H1 (cell line): ENCODE measurements around the gene TCF7. TPM values are rescaled to one million over a fixed set of nuclear protein-coding genes. Genes with fewer than 3 reads are reported as not detected.

Experiments
- BACH1 ChIP-seq: IDR thresholded peaks from 2 replicates; pipeline ENCODE4 v1.6.1; 2012; ENCODE audit warnings: low read length, improper control_type of control experiment
- CREB1 ChIP-seq: IDR thresholded peaks from 2 replicates; pipeline ENCODE4 v1.6.1; 2012; ENCODE audit warnings: inconsistent platforms
- CTBP2 ChIP-seq: IDR thresholded peaks from 2 replicates; pipeline ENCODE4 v1.7.0; 2011; ENCODE audit warnings: borderline replicate concordance, mild to moderate bottlenecking, moderate library complexity, mixed read lengths, low read length; ENCODE audit not compliant: insufficient read depth, insufficient read length
- EZH2 ChIP-seq: fragments of 200-600 bp; sonication (generic); IDR thresholded peaks from 2 replicates; pipeline ENCODE4 v1.7.1; 2012; ENCODE audit warnings: low read depth, mild to moderate bottlenecking, moderate library complexity, low read length, inconsistent platforms; ENCODE audit not compliant: severe bottlenecking
- KDM4A ChIP-seq: IDR thresholded peaks from one replicate; pipeline ENCODE4 v1.7.1; 2012; ENCODE audit warnings: low read depth, mild to moderate bottlenecking, moderate library complexity, low read length, inconsistent platforms; ENCODE audit not compliant: severe bottlenecking
- RBBP5 ChIP-seq: IDR thresholded peaks from 2 replicates; pipeline ENCODE4 v1.7.1; 2012; ENCODE audit warnings: low read depth, mild to moderate bottlenecking, inconsistent platforms, low read length, moderate library complexity, borderline replicate concordance
- SIX5 ChIP-seq: IDR thresholded peaks from 2 replicates; pipeline ENCODE4 v1.6.1; 2011; ENCODE audit warnings: mild to moderate bottlenecking, low read depth, low read length
- SP4 ChIP-seq: IDR thresholded peaks from 2 replicates; pipeline ENCODE4 v1.6.1; 2012; ENCODE audit warnings: low read length, inconsistent platforms
- TAF7 ChIP-seq: optimal IDR thresholded peaks from 2 replicates; pipeline ENCODE3; 2011; ENCODE audit warnings: low read depth, mild to moderate bottlenecking, inconsistent platforms, low read length, moderate library complexity, borderline replicate concordance
- polyA plus RNA-seq, 7 experiments: library from polyadenylated mRNA; depleted of rRNA in 3 of 7; stranded (reverse) in 5 of 7; unstranded in 2 of 7; fragments of >200 nt in 5 of 7; fragments of 200-250 nt in 2 of 7; gene quantifications; 1 replicate in 5 of 7; 2 replicates in 1 of 7; 4 replicates in 1 of 7; pipeline versions ENCODE4 v1.2.1 to v1.2.3, GENCODE V29; 2011 to 2013; ENCODE audit warnings: missing spikeins in 2 of 7, mixed read lengths in 2 of 7
- total RNA-seq: library from RNA; stranded (reverse); fragmentation: NEBNext Ultra II Directional; extraction: Animal tissue kit (Norgen Biotek cat#: 25700); gene quantifications from 2 replicates; pipeline ENCODE4 v1.2.1, GENCODE V29; 2021
- TF ChIP-seq, protein P1 (sequence below): fragments of 300-600 bp; sonication (generic); IDR thresholded peaks from 2 replicates; pipeline ENCODE4 v1.7.1; 2012; ENCODE audit warnings: low read length, moderate library complexity, mild to moderate bottlenecking, inconsistent platforms; ENCODE audit not compliant: insufficient replicate concordance
- TF ChIP-seq, protein P2 (sequence below): IDR thresholded peaks from 2 replicates; pipeline ENCODE4 v1.6.1; 2011; ENCODE audit warnings: low read length, improper control_type of control experiment

The TCF7 gene
- total and polyA plus RNA-seq, 2 of the 8 experiments (the other 6 are each of a cell fraction or from before 2014, with no cell fraction given): 4.7 to 8.5 TPM

DNA sequence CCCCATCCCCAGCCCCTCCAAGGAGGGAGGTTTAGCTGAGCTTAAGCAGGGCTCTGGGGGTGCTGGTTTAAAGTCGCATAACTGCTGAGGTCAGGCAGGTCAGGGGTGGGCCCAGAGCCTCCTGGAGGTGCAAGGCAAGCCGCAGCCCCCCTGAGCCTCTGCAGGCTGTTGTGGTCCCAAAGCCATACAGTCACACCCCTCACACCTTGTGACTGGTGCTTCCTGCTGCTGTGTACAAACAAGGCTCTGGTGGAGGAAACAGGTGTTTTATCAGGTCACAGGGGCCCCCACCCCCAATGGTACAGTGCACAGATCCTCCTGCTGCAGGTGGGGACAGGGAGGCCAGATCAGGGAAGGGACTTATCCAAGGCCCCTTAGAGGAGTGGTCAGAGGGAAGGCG lies 8.0 kb downstream of the TCF7 start (continued):
- TF ChIP-seq, protein P1, sequence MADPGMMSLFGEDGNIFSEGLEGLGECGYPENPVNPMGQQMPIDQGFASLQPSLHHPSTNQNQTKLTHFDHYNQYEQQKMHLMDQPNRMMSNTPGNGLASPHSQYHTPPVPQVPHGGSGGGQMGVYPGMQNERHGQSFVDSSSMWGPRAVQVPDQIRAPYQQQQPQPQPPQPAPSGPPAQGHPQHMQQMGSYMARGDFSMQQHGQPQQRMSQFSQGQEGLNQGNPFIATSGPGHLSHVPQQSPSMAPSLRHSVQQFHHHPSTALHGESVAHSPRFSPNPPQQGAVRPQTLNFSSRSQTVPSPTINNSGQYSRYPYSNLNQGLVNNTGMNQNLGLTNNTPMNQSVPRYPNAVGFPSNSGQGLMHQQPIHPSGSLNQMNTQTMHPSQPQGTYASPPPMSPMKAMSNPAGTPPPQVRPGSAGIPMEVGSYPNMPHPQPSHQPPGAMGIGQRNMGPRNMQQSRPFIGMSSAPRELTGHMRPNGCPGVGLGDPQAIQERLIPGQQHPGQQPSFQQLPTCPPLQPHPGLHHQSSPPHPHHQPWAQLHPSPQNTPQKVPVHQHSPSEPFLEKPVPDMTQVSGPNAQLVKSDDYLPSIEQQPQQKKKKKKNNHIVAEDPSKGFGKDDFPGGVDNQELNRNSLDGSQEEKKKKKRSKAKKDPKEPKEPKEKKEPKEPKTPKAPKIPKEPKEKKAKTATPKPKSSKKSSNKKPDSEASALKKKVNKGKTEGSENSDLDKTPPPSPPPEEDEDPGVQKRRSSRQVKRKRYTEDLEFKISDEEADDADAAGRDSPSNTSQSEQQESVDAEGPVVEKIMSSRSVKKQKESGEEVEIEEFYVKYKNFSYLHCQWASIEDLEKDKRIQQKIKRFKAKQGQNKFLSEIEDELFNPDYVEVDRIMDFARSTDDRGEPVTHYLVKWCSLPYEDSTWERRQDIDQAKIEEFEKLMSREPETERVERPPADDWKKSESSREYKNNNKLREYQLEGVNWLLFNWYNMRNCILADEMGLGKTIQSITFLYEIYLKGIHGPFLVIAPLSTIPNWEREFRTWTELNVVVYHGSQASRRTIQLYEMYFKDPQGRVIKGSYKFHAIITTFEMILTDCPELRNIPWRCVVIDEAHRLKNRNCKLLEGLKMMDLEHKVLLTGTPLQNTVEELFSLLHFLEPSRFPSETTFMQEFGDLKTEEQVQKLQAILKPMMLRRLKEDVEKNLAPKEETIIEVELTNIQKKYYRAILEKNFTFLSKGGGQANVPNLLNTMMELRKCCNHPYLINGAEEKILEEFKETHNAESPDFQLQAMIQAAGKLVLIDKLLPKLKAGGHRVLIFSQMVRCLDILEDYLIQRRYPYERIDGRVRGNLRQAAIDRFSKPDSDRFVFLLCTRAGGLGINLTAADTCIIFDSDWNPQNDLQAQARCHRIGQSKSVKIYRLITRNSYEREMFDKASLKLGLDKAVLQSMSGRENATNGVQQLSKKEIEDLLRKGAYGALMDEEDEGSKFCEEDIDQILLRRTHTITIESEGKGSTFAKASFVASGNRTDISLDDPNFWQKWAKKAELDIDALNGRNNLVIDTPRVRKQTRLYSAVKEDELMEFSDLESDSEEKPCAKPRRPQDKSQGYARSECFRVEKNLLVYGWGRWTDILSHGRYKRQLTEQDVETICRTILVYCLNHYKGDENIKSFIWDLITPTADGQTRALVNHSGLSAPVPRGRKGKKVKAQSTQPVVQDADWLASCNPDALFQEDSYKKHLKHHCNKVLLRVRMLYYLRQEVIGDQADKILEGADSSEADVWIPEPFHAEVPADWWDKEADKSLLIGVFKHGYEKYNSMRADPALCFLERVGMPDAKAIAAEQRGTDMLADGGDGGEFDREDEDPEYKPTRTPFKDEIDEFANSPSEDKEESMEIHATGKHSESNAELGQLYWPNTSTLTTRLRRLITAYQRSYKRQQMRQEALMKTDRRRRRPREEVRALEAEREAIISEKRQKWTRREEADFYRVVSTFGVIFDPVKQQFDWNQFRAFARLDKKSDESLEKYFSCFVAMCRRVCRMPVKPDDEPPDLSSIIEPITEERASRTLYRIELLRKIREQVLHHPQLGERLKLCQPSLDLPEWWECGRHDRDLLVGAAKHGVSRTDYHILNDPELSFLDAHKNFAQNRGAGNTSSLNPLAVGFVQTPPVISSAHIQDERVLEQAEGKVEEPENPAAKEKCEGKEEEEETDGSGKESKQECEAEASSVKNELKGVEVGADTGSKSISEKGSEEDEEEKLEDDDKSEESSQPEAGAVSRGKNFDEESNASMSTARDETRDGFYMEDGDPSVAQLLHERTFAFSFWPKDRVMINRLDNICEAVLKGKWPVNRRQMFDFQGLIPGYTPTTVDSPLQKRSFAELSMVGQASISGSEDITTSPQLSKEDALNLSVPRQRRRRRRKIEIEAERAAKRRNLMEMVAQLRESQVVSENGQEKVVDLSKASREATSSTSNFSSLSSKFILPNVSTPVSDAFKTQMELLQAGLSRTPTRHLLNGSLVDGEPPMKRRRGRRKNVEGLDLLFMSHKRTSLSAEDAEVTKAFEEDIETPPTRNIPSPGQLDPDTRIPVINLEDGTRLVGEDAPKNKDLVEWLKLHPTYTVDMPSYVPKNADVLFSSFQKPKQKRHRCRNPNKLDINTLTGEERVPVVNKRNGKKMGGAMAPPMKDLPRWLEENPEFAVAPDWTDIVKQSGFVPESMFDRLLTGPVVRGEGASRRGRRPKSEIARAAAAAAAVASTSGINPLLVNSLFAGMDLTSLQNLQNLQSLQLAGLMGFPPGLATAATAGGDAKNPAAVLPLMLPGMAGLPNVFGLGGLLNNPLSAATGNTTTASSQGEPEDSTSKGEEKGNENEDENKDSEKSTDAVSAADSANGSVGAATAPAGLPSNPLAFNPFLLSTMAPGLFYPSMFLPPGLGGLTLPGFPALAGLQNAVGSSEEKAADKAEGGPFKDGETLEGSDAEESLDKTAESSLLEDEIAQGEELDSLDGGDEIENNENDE: no peak
- no peak for TF ChIP-seq BACH1
- no peak for TF ChIP-seq CTBP2
- TF ChIP-seq, protein P2, sequence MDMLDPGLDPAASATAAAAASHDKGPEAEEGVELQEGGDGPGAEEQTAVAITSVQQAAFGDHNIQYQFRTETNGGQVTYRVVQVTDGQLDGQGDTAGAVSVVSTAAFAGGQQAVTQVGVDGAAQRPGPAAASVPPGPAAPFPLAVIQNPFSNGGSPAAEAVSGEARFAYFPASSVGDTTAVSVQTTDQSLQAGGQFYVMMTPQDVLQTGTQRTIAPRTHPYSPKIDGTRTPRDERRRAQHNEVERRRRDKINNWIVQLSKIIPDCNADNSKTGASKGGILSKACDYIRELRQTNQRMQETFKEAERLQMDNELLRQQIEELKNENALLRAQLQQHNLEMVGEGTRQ: no peak
- no peak for TF ChIP-seq CREB1
- no peak for TF ChIP-seq EZH2
- TF ChIP-seq SIX5: no peak
- TF ChIP-seq RBBP5: no peak
- no peak for TF ChIP-seq TAF7
- no peak for TF ChIP-seq SP4
- TF ChIP-seq KDM4A: no peak
